IPS-15b (cell line): ENCODE measurements around the gene SCUBE1.
"Not testable (repeated sequence)": the region's sequence is repeated elsewhere in the genome, so short reads cannot be mapped to it uniquely, and the experiment has no call there.

Experiments used
- H3K27me3 ChIP-seq: one replicate; pipeline ENCODE4 v1.6.1; 2013; ENCODE audit warnings: low read length; ENCODE audit not compliant: control insufficient read depth, insufficient read depth
- H3K36me3 ChIP-seq: one replicate; pipeline ENCODE4 v1.6.1; 2013; ENCODE audit warnings: low read length; ENCODE audit not compliant: control insufficient read depth, insufficient read depth
- H3K4me1 ChIP-seq: one replicate; pipeline ENCODE4 v1.6.1; 2013; ENCODE audit warnings: mild to moderate bottlenecking, low read length; ENCODE audit not compliant: control insufficient read depth, insufficient read depth
- H3K4me3 ChIP-seq: one replicate; pipeline ENCODE4 v1.5.1; 2013; ENCODE audit warnings: low read depth, low read length
- H3K9ac ChIP-seq: one replicate; pipeline ENCODE4 v1.6.1; 2013; ENCODE audit warnings: low read depth, mild to moderate bottlenecking, low read length
- H3K9me3 ChIP-seq: one replicate; pipeline ENCODE4 v1.6.1; 2013; ENCODE audit warnings: mild to moderate bottlenecking, low read length; ENCODE audit not compliant: control insufficient read depth, insufficient read depth

The SCUBE1 gene

DNA sequence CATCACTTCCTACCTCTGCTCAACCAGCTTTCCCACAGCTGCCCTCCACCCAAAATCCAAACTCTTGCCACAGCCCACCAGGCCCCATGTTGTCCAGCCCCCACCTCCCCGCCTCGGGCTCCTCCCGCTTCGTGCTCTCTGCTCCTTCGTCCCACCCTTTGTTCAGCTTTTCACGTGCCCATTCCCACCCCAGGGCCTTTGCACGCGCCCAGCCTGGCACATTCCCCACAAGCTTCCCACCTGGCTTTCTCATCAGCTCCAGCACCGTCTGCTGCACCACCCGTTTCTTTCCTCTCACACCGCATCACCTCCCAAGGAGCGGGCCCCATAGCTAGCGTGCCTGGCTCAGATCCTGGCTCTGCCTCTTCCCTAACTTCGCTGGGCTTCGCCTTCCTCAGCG, 54.8 kb downstream of the SCUBE1 start:
- Histone ChIP-seq H3K9ac (no peak overlapping the region), H3K4me1 (no peaks in the 10 kb centered on the region), H3K36me3 (peaks cover 4% of the 10 kb centered on the region), H3K4me3 (no peak overlapping the region), H3K27me3 (no peaks in the 10 kb centered on the region), H3K9me3 (no peaks in the 10 kb centered on the region)

DNA sequence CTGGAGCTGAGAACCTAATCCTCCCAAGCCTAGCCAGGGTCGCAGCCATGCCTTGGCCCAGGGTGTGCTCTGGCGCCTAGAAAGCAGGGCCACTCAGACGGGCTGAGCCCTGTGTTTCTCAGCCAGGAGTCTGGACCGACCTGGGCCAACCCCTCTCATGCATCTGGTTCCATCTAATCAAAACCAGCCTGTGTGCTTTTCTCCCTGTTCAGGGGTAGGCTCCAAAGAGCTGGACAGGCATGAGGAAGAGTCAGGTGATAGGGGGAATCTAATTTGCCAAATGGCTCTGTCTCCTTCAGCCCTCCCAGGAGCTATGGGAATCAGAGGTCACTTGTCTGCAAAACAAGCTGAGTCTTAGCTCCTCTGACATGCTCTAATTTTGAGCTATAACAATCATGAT, 55.7 kb downstream of the SCUBE1 start:
- peaks cover 4% of the 10 kb centered on the region for H3K36me3 ChIP-seq
- no peak overlapping the region for H3K4me3 ChIP-seq
- H3K9ac ChIP-seq, result no peak overlapping the region
- H3K27me3 ChIP-seq, result no peaks in the 10 kb centered on the region
- no peaks in the 10 kb centered on the region for H3K4me1 ChIP-seq
- no peaks in the 10 kb centered on the region for H3K9me3 ChIP-seq

DNA sequence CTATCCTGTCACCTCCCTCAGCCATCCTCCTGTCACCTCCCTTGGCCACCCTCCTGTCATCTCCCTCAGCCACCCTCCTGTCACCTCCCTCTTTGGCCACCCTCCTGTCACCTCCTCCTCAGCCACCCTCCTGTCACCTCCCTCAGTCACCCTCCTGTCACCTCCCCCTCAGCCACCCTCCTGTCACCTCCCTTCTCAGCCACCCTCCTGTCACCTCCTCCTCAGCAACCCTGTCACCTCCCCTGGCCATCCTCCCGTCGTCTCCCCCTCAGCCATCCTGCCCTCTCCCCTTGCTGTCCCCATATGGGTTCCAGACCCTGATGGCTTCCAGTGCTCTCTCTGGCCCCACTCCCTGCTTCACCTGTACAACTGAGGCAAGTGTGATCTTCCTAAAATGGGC, 61.8 kb downstream of the SCUBE1 start:
- H3K4me3 ChIP-seq, result no peak overlapping the region
- H3K27me3 ChIP-seq, result no peaks in the 10 kb centered on the region
- H3K9ac ChIP-seq, result no peak overlapping the region
- no peaks in the 10 kb centered on the region for H3K9me3 ChIP-seq
- no peaks in the 10 kb centered on the region for H3K36me3 ChIP-seq
- peaks cover 7% of the 10 kb centered on the region for H3K4me1 ChIP-seq

DNA sequence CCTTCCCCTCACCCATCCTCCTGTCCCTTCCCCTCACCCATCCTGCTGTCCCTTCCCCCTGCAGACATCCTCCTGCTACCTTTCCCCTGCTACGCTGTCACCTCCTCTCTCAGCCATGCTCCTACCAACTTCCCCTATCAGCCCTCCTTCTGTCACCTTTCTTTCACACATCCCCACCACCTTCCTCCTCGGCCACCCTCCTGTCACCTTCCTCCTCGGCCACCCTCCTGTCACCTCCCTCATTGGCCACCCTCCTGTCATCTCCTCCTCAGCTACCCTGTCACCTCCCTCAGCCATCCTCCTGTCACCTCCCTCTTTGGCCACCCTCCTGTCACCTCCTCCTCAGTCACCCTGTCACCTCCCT, 62.7 kb downstream of the SCUBE1 start:
- H3K36me3 ChIP-seq, H3K27me3 ChIP-seq, H3K9ac ChIP-seq, H3K4me3 ChIP-seq, H3K9me3 ChIP-seq: not testable (repeated sequence)
- peaks cover 10% of the 10 kb centered on the region for H3K4me1 ChIP-seq

DNA sequence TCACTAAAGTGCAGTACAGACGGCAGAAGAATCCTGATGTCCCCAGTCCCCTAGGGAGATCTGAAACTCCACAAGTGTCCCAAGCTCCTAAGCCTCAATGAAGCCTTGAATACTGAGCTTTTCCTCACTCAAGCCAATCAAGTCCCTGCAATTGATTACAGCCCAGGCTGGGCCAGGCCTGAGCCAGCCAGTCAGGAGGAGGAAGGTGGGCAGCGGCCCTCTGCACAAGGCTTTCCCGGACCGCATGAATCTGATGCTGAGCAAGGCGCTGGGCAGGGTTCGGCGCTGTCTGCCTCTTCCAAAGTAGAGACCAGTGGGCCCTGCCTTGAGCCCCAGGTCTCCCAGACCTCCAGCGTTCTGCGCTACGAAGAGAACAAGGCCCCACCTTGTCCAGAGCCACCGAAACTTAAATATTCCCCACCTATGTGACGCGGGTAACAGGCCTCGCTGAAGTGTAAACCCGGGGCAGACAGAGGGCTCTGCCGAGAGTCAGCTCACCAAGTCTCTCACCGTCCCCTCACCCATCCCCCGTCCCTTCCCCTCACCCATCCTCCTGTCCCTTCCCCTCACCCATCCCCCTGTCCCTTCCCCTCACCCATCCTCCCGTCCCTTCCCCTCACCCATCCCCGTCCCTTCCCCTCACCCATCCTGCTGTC, 63.2 kb downstream of the SCUBE1 start:
- H3K9ac ChIP-seq, result peak overlapping the region; percentile 70
- no peaks in the 10 kb centered on the region for H3K36me3 ChIP-seq
- no peaks in the 10 kb centered on the region for H3K27me3 ChIP-seq
- no peaks in the 10 kb centered on the region for H3K9me3 ChIP-seq
- no peak overlapping the region for H3K4me3 ChIP-seq
- peaks cover 13% of the 10 kb centered on the region for H3K4me1 ChIP-seq

DNA sequence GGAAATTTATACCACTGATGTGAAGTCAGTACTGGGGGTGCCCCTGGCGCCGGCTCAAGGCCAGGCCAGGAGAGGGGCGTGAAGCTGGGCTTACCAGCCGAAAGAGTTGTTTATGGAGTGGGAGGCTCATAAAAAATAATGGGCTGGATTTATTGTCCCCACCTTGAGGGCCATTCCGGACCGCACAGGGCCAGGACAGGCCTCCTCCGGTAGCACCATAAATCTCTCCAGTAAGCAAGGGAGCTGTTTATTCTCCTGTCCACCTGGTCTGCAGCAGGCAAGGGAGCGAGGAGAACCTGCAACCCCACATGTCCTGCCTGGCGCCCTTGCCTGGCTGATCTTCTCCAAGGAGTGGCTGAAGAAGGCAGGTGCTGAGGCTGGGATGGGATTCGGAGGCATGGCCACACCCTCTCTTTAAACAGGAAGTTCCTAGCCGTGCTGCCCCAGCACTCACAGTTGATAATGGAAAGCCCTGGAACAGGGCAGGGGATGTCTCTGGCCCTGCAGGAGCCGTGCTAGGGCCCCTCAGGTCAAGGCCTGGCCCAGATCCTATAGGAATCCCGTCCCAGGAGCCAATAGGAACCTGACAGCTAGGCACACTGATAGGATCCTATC, 65.1 kb downstream of the SCUBE1 start:
- no peaks in the 10 kb centered on the region for H3K9me3 ChIP-seq
- H3K36me3 ChIP-seq, result no peaks in the 10 kb centered on the region
- no peak overlapping the region for H3K4me3 ChIP-seq
- H3K27me3 ChIP-seq, result no peaks in the 10 kb centered on the region
- no peak overlapping the region for H3K9ac ChIP-seq
- H3K4me1 ChIP-seq, result peaks cover 13% of the 10 kb centered on the region

DNA sequence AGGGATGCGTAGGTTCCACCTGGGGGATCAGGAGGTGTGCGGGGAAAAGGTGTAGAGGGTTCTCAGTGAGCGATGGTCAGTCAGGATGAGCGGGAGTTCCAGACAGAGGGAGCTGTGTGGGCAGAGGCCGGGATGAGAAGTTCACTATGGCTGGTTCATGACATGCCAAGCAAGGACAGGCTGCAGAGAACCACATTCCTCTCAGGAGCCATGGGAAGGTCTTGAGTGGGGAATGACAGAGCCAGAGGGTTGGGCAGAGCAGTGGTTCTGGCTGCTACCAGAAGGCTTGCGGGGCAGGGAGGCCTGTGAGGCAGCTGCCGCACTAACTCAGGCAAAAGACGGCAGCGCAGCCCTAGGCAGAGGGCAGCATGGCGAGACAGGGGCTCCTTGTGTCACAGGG, 66.1 kb downstream of the SCUBE1 start:
- H3K4me1 ChIP-seq, result peaks cover 13% of the 10 kb centered on the region
- H3K36me3 ChIP-seq, result no peaks in the 10 kb centered on the region
- H3K9me3 ChIP-seq, result no peaks in the 10 kb centered on the region
- H3K27me3 ChIP-seq, result no peaks in the 10 kb centered on the region
- H3K9ac ChIP-seq, result no peak overlapping the region
- H3K4me3 ChIP-seq, result no peak overlapping the region

DNA sequence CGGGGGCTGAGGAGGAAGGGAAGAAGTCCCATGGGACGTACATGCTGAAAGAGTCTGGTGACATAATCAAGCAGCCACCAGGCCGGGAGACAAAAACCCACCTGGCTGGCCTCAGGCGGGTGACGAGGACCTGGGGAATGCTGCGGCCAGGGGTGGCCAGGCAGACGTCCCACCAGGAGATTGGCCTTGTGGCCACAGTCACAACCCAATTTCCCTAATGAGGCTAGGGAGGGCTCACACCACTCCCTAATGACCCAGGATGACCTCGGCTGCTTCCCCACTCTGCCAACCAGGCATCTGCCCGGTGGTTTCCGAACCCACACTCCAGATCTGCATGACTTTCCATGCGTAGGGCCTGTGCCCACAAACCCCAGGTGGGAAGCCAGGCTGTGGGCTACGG, 66.9 kb downstream of the SCUBE1 start:
- H3K9me3 ChIP-seq, result no peaks in the 10 kb centered on the region
- no peaks in the 10 kb centered on the region for H3K27me3 ChIP-seq
- no peak overlapping the region for H3K4me3 ChIP-seq
- no peaks in the 10 kb centered on the region for H3K36me3 ChIP-seq
- no peak overlapping the region for H3K9ac ChIP-seq
- peaks cover 13% of the 10 kb centered on the region for H3K4me1 ChIP-seq

DNA sequence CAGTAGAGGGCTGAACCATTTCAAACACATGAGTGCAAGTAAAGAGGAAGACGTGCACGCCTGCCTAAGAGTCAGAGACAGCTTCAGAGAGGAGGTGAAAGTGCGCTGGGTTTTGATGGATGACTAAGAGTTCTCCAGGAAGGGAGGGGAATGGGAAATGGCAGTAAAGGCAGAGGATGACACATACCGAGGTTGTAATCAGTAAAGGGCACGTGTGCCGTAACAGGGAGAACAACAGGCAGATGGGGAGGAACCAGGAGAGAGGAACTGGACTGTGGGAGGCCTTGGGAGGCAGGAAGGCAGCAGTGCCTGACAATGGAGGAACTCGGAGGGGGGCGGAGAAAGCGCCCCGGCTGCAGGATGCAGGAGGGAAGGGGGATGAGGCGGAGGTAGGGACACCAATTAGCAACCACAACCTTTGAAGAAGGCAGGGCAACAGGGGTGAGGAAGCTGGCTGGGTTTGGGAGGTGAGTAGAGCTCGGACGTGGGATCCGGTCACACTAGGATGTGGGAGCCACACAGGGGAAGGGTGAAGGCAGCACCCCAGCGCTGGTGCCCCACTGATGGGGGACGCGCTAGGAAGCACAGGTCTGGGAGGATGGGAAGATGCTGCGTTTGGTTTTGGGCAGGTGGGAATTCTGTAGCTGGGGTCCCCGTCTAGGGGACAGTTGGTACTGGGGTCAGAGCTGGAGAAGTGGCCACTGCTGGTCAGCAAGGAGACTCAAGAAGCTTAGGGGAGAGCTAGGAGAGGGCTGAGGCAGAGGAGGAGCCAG, 67.4 kb downstream of the SCUBE1 start:
- H3K4me1 ChIP-seq, result peaks cover 13% of the 10 kb centered on the region
- H3K27me3 ChIP-seq, result no peaks in the 10 kb centered on the region
- H3K4me3 ChIP-seq, result no peak overlapping the region
- H3K36me3 ChIP-seq, result no peaks in the 10 kb centered on the region
- peak overlapping the region; percentile 24 for H3K9ac ChIP-seq
- H3K9me3 ChIP-seq, result no peaks in the 10 kb centered on the region

DNA sequence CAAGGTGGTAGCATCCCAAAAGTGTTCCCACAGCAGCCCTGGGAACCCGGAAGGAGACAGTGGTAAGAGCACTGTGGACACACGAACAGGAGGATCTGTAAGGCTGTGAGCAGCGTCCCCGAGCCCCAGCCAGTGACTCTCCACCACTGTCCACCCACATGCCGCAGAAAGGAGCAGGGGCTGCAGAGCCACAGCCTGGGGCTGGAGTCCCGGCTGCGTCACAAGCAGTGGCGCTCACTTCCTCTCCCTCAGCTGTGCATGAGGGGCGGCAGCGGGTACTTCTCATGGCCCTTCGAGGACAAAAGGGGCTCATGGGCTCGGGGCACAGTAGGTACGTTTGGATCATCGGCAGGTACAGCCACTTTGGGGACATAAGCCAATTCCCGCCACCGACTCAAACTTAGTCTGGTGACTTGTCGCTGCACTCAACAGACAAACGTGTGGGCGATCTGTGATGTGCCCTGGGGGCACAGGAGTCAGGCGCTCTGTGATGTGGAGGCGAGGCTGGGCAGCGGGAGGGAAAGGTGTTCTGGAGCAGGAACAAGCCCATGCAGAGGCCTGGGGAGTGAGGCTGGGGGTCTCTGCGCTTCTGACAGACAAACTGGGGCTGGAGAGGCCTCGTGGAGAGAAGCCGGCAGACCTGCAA, 68.5 kb downstream of the SCUBE1 start:
- Histone ChIP-seq H3K4me1 (peaks cover 9% of the 10 kb centered on the region), H3K36me3 (no peaks in the 10 kb centered on the region), H3K27me3 (no peaks in the 10 kb centered on the region), H3K4me3 (no peak overlapping the region), H3K9ac (no peak overlapping the region), H3K9me3 (no peaks in the 10 kb centered on the region)

DNA sequence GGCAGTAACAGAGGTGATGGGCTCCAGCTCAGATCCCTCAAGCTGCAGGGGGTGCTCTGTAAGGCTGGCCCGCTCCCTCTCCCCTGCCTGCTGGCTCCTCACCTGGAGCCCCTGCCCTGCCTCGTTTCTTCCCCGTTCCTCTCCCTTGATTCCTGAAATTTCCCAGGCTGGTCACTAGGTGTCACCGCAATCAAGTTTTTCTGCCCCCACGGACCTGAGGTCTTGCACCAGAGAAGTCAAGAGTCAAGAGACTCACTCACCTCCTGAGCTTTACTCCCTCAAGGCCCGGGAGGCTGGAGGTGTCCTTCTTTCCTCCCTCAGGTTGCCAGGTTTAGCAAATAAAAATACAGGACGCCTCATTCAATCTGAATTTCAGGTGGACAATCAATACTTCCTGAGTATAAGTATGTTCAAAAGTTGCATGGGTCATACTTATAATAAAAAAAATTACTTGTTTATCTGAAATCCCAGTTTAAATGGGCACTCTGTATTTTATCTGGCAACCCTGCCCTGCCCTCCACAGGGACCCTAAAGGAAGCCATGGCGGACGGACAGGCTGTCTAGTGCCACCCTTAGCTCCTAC, 69.2 kb downstream of the SCUBE1 start:
- no peaks in the 10 kb centered on the region for H3K9me3 ChIP-seq
- peaks cover 7% of the 10 kb centered on the region for H3K4me1 ChIP-seq
- no peaks in the 10 kb centered on the region for H3K36me3 ChIP-seq
- no peak overlapping the region for H3K4me3 ChIP-seq
- no peaks in the 10 kb centered on the region for H3K27me3 ChIP-seq
- no peak overlapping the region for H3K9ac ChIP-seq
